ENCODE measurements around the gene RPL35A.
"Not testable (repeated sequence)": the region's sequence is repeated elsewhere in the genome, so short reads cannot be mapped to it uniquely, and the experiment has no call there.

RPL35A gene

GRCh38 chr3:197960694-197961581, 10.9 kb downstream of the RPL35A start:
- no peaks in the 10 kb centered on the region for H3K27me3 Mint-ChIP-seq
- H3K4me1 Mint-ChIP-seq, result peaks cover 65% of the 10 kb centered on the region
- H3K4me3 Mint-ChIP-seq, result peak overlapping the region; percentile 89
- peaks cover 2% of the 10 kb centered on the region for H3K36me3 Mint-ChIP-seq
- no peaks in the 10 kb centered on the region for H3K9me3 Mint-ChIP-seq
- H3K27ac Mint-ChIP-seq, result peak overlapping the region; percentile 97

GRCh38 chr3:197961582-197961945, 11.6 kb downstream of the RPL35A start:
- Mint-ChIP-seq H3K36me3 (peaks cover 2% of the 10 kb centered on the region), H3K9me3 (no peaks in the 10 kb centered on the region), H3K27me3 (no peaks in the 10 kb centered on the region), H3K27ac (peak overlapping the region; percentile 68), H3K4me1 (peaks cover 65% of the 10 kb centered on the region), H3K4me3 (peak overlapping the region; percentile 89)

GRCh38 chr3:197963019-197963637, 13.1 kb downstream of the RPL35A start:
- Mint-ChIP-seq H3K4me3 (no peak overlapping the region), H3K36me3 (peaks cover 4% of the 10 kb centered on the region), H3K9me3 (no peaks in the 10 kb centered on the region), H3K27me3 (no peaks in the 10 kb centered on the region), H3K4me1 (peaks cover 52% of the 10 kb centered on the region), H3K27ac (peak overlapping the region; percentile 43)

GRCh38 chr3:197967337-197967989, 17.5 kb downstream of the RPL35A start:
- H3K4me3 Mint-ChIP-seq, H3K36me3 Mint-ChIP-seq, H3K27me3 Mint-ChIP-seq, H3K9me3 Mint-ChIP-seq, H3K27ac Mint-ChIP-seq: not testable (repeated sequence)
- peaks cover 18% of the 10 kb centered on the region for H3K4me1 Mint-ChIP-seq

GRCh38 chr3:197970588-197970987, 20.6 kb downstream of the RPL35A start:
- peaks cover 12% of the 10 kb centered on the region for H3K36me3 Mint-ChIP-seq
- peaks cover 4% of the 10 kb centered on the region for H3K4me1 Mint-ChIP-seq
- H3K27ac Mint-ChIP-seq, result no peak overlapping the region
- H3K27me3 Mint-ChIP-seq, result no peaks in the 10 kb centered on the region
- H3K4me3 Mint-ChIP-seq, result no peak overlapping the region
- no peaks in the 10 kb centered on the region for H3K9me3 Mint-ChIP-seq

GRCh38 chr3:197974016-197974415, 24.0 kb downstream of the RPL35A start:
- H3K27me3 Mint-ChIP-seq, result no peaks in the 10 kb centered on the region
- peaks cover 12% of the 10 kb centered on the region for H3K36me3 Mint-ChIP-seq
- H3K4me1 Mint-ChIP-seq, result peaks cover 4% of the 10 kb centered on the region
- no peak overlapping the region for H3K27ac Mint-ChIP-seq
- no peak overlapping the region for H3K4me3 Mint-ChIP-seq
- no peaks in the 10 kb centered on the region for H3K9me3 Mint-ChIP-seq

- H3K9me3 Mint-ChIP-seq, result no peaks in the 10 kb centered on the region
- H3K4me1 Mint-ChIP-seq, result peaks cover 4% of the 10 kb centered on the region
- H3K27me3 Mint-ChIP-seq, result no peaks in the 10 kb centered on the region
- H3K27ac Mint-ChIP-seq, result no peak overlapping the region
- peaks cover 13% of the 10 kb centered on the region for H3K36me3 Mint-ChIP-seq
- H3K4me3 Mint-ChIP-seq, result no peak overlapping the region
Measured at GRCh38 chr3:197975311-197975710, 25.3 kb downstream of the RPL35A start.

GRCh38 chr3:197983076-197983475, 33.1 kb downstream of the RPL35A start:
- no peaks in the 10 kb centered on the region for H3K27me3 Mint-ChIP-seq
- H3K9me3 Mint-ChIP-seq, result no peaks in the 10 kb centered on the region
- H3K36me3 Mint-ChIP-seq, result peaks cover 8% of the 10 kb centered on the region
- peak overlapping the region; percentile 53 for H3K27ac Mint-ChIP-seq
- no peak overlapping the region for H3K4me3 Mint-ChIP-seq
- H3K4me1 Mint-ChIP-seq, result peaks cover 20% of the 10 kb centered on the region

- H3K36me3 Mint-ChIP-seq, result peaks cover 24% of the 10 kb centered on the region
- H3K27me3 Mint-ChIP-seq, result no peaks in the 10 kb centered on the region
- no peak overlapping the region for H3K27ac Mint-ChIP-seq
- no peaks in the 10 kb centered on the region for H3K4me1 Mint-ChIP-seq
- H3K9me3 Mint-ChIP-seq, result no peaks in the 10 kb centered on the region
- no peak overlapping the region for H3K4me3 Mint-ChIP-seq
Measured at GRCh38 chr3:197989651-197990050, 39.7 kb downstream of the RPL35A start.

- Mint-ChIP-seq H3K4me1 (no peaks in the 10 kb centered on the region), H3K4me3 (no peak overlapping the region), H3K36me3 (peaks cover 22% of the 10 kb centered on the region), H3K27me3 (no peaks in the 10 kb centered on the region), H3K27ac (no peak overlapping the region), H3K9me3 (no peaks in the 10 kb centered on the region)
Measured at GRCh38 chr3:197994736-197995135, 44.7 kb downstream of the RPL35A start.

- no peaks in the 10 kb centered on the region for H3K4me1 Mint-ChIP-seq
- H3K27ac Mint-ChIP-seq, result no peak overlapping the region
- H3K4me3 Mint-ChIP-seq, result no peak overlapping the region
- no peaks in the 10 kb centered on the region for H3K9me3 Mint-ChIP-seq
- H3K27me3 Mint-ChIP-seq, result no peaks in the 10 kb centered on the region
- H3K36me3 Mint-ChIP-seq, result peaks cover 23% of the 10 kb centered on the region
Measured at GRCh38 chr3:197996855-197997254, 46.9 kb downstream of the RPL35A start.

GRCh38 chr3:197997936-197998335, 47.9 kb downstream of the RPL35A start:
- Mint-ChIP-seq H3K4me3 (no peak overlapping the region), H3K4me1 (no peaks in the 10 kb centered on the region), H3K27ac (no peak overlapping the region), H3K9me3 (no peaks in the 10 kb centered on the region), H3K36me3 (peaks cover 15% of the 10 kb centered on the region), H3K27me3 (no peaks in the 10 kb centered on the region)
